NCI-H2196 (cell line): ENCODE results near the gene HOMER3.
A peak's percentile ranks its signal among the peaks of the same experiment; 100 is the strongest.

ENCODE experiments used
- DNase-seq: peaks from one replicate; lab custom pipeline; 2025; ENCODE audit not compliant: unreplicated experiment; lab: John Stamatoyannopoulos, UW

HOMER3 gene

DNA sequence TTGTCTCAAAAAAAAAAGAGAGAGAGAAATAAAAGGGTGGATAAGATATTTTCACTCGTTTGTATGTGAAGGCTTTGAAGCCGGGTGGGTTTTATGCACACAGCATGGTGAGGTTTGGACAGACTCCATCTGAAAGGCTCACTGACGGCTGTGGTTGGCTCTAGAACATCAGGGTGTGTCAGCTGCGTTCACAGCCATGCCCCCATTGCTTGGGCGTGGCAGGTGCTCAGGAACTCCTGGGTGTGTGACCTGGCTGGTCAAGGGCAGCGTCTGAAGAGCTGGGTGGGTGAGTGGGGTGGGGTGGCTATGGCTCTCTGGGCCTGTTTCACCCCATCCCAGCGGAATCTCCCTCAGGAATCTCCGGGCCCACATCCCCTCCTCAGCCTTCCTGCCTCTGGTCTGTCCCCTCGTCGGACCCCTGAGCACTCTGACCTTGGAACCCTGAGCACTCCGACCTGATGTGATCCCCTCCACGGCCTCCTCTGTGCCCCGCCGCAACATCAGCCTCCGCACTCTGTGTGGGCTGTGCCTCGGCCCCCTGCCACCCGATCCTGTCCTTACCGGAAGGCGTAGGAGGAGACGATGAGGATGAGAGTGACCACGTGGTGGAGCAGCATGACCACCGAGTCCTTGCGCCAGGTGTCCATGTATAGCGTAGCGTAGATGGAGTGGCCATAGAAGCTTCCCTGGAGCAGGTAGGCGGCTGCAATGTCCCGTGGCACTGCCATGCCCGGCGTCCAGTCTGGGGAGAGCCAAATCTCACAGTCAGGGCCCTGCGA, 57.3 kb downstream of the HOMER3 start:
- DNase-seq, result no peak

DNA sequence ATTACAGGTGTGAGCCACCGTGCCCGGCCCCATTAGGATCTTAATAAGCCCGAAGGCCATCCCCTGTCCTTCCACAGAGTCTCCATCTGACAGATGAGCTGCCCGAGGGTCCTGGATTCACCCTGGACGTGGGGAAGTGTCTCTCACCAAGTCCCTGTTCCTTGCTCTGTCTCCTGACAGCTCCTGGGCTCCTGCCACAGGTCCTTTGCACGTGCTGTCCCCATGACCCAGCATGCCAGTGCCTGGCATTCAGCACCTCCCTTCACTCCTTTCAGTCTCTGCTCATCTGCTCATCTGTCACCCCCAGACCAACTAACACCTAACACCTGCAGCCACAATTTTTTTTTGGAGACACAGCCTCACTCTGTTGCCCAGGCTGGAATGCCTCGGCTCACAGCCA, 59.5 kb downstream of the HOMER3 start:
- no peak for DNase-seq

DNA sequence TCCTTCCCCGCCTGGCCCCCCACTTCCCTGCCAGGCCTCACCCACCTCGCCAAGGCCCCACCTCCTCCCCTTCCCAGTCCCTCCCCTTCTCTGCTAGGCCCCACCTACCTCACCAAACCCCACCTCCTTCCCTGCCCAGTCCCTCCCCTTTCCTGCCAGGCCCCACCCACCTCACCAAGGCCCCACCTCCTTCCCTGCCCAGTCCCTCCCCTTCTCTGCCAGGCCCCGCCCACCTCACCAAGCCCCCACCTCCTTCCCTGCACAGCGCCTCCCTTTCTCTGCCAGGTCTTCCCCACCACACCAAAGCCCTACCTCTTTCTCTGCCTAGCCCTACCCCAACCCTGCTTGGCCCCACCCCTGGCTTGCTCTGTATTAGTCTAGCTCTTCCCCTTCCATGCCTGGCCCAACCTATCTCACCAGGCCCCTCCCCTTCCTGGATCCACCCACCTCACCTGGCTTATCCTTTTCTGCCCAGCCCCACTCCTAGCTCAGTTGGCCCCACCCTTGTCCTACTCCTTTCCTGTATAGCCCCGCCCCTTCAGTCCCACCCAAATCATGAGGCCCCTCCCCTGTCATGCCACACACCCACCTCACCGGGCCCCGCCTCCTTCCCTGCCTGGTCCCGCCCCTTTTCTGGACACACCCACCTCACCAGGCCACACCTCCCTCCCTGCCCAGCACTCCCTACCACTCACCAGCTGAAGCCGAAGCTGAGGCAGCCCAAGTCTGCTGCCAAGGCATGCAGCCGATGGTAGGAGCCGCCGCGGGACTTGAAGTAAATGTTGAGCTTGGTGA, 61.2 kb downstream of the HOMER3 start:
- DNase-seq, result peak; percentile 44
